SKM-1 treated with dmso at 0.1 percent for 144 hours (cell line): ENCODE data around the gene AMH.
"Not testable (repeated sequence)": the region's sequence is repeated elsewhere in the genome, so short reads cannot be mapped to it uniquely, and the experiment has no call there.

Experiments
- DNase-seq: peaks from one replicate; lab custom pipeline; 2025; ENCODE audit not compliant: unreplicated experiment; lab: John Stamatoyannopoulos, UW

The AMH gene

DNA sequence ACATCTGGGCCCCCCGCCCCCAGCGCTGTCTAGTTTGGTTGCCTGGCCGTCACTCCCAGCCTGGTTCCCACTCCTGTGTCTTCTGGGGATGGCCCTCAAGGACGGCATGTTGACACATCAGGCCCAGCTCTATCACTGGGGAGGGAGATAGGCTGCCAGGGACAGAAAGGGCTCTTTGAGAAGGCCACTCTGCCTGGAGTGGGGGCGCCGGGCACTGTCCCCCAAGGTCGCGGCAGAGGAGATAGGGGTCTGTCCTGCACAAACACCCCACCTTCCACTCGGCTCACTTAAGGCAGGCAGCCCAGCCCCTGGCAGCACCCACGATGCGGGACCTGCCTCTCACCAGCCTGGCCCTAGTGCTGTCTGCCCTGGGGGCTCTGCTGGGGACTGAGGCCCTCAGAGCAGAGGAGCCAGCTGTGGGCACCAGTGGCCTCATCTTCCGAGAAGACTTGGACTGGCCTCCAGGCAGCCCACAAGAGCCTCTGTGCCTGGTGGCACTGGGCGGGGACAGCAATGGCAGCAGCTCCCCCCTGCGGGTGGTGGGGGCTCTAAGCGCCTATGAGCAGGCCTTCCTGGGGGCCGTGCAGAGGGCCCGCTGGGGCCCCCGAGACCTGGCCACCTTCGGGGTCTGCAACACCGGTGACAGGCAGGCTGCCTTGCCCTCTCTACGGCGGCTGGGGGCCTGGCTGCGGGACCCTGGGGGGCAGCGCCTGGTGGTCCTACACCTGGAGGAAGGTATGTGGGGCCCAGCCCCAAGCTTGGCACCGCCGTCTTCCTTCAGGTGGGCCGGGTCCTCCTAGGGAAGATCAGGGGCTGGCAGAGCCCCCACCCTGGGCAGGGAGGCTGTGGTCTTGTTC, at the start of gene AMH:
TSS of gene AMH (plus strand) at position 314 of the 857 bp plus-strand sequence. CDS start at position 324, 10 bp downstream.
- no peak for DNase-seq

DNA sequence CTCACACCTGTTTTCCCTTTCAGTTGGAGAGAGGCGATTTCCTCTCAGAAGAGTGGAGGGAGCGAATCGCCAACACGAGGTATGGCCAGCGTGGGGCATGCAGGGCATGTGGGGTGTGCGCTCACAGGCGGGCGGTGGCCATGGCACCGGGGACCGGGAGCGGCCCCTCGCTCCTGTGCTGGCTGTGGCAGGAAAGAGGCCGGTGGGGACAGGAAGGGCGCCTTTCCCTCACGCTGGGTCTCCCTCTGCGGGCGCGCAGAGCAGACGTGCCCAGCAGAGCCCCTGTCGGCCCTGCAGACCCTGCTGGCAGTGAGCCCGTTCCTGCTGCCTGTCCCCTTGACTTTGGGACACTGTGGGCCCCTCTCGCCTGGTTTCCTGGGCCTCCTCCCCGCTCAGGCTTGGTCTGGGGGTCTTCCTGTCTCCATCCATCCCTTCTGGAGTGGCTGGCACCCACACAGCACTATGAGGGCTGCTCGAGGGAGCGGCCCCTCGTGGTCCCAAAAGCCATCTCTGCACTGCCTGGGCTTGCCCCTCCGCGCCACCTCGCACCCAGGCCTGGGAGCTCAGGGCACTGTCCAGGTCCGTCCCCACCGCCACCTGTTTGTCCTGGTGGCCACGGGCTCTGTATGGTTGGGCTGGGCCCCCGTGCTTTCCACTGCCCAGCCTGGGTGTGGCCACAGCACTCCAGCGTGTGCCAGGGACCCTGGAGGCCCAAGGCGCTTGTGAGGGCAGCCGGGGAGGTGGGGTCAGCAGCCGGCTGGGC, 49.1 kb upstream of the AMH start:
- DNase-seq = no peak

DNA sequence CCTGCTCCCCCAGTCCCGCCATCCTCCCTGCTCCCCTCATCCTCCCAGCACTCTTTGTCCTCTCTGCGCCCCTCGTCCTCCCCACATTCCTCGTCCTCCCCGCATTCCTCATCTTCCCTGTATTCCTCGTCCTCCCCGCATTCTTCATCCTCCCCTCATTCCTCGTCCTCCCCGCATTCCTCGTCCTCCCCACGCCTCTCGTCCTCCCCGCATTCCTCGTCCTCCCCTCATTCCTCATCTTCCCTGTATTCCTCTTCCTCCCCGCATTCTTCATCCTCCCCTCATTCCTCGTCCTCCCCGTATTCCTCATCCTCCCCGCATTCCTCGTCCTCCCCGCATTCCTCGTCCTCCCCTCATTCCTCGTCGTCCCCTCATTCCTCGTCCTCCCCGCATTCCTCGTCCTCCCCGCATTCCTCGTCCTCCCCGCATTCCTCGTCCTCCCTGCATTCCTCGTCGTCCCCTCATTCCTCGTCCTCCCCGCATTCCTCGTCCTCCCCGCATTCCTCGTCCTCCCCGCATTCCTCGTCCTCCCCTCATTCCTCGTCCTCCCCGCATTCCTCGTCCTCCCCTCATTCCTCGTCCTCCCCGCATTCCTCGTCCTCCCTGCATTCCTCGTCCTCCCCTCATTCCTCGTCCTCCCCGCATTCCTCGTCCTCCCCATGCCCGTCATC, 48.4 kb upstream of the AMH start:
- DNase-seq = not testable (repeated sequence)

DNA sequence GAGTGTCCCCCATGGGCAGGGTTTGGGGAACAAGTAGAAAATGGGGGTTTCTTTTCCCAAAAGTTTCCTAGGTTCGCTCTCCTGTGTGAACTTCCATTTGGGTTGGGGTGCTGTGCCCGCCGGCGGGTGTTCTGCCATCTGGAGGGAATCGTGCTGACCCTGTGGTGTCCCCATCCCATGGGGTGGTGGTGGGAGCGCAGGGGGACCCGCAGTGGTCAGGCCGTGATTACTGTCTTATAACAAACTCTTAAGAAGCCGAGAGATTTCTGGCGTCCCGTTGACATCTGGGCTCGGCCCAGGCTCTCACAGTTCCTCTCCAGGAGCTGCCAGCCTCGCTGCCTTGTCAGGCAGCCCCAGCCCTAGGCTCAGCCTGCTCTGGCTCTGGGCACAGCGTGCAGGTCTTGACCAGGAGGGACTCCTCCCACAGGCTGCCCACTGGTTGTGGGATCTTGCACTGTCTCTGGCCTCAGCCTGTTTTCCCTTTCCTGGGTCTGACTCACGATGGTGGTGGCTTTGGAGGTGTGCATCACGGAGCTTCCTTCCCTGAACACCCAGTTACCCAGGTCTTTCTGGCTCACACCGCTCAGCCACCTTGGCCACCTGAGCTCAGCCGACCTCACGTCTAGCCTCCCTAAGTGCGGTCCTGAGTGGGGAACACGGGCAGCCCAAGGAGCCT, 47.5 kb upstream of the AMH start:
- DNase-seq = no peak

DNA sequence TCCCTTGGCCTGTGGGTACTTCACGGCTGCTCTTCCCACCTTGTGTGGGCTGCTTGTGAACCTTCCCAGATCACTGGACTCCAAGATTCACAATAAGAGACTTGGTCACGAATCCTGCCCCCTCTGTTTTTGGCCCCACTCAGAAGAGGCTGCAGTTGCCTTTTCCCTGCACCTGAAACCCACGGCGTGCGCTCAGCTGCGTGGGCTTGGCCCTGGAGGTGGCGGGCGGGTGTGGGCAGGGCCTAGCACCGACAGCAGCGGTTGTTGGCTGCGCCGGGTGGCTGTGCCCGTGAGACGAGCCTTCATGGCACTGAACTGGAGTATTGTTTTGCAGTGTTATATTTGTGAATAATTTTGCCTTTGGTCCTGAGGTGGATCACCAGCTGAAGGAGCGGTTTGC, 46.8 kb upstream of the AMH start:
- DNase-seq = no peak

DNA sequence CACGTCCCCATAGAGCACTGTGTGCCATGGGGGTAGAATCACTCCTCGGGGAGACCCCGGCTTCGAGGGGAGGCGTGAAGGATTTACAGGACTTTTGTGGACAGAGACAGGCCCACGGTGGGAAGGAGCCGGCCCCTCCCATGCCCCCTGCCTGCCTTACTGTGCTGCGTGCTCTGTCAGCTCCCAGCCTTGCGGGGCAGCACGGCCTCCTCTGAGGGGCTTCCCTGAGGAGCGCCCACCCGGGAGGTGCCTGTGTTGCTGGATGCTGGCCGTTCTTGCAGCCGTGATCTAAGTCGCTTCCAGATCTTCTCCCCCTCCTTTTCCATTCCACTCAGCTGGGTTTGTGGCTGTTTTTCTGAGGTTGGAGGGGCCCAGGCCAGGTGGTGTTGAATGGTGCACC, 42.1 kb upstream of the AMH start:
- no peak for DNase-seq

DNA sequence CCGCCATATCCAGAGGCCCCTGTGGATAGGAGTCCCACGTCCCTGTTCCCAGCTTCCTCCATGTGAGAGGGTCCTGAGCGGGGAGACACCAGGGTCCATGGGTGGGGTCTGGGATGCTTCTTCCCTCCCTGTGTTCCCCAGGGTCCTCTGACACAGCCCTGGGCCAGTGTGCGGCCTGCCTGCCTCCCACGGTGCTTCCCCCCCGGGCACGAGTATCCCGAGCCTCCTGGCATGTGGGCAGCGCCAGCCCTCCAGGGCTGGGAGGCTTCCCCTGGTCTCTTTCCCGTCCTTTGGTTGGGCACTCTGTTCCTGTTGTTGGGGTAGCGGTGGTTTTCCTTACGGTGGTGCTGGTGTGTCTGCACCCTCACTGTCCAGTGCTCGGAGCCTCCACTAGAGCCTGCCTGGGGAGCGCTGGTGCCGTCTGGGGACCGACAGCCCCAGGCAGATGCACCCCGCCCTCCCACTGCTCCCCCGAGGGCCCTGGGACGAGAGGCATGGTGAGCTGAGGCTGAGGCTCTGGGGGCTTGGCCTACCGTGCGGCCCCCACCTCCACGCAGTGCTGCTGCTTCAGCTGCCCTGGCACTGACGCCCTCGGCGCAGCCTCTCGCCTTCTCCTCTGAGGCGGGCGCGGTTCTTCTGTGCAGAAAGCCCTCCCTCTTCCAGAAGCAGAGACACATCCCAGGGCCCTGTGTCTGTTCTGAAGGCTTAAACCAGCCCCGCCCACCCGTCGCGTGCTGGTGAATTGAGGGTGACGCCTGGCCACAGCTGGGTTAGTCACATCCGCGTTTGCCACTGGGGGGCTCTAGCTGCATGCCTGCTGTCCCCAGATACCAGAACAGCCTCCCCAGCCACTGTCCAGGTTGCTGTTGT, 40.9 kb upstream of the AMH start:
- no peak for DNase-seq

DNA sequence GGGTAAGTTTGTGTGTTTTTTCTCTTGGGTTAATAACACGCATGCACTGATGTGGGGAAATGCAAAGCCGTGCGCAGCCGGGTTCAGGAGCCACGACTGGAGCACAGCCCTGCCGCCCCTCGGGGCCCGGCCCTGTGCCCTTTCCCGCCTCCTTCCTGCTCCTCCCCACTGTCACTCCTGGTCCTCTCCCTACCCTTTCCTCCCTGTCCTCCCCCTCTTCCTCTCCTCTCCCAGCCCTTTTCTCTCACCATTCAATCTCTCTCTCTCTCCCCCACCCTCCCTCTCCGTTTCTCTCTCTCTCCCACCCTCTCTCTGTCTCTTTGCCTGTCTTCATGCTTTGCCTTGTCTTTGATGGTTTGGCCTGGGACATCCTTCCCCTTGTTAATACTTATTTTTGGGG, 40.1 kb upstream of the AMH start:
- no peak for DNase-seq

DNA sequence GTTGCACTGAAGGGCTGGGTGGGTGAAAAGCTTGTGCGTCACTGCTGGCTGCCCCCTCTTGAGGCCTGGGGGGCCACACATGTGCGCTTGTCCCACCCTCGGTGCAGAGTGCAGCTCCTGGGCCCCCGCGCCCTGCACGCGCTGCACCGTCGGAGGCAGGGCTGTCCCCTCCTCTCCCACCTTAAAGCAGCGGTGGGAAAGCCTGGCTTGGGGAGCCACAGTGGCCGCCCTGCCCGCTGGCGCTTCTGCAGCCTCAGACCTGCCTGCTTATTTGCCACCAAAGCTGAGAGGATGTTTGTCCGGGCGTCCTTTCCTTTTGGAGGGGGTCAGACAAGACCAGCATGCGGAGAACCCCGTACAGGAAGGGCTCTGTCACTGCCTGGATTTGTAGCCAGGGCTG, 39.7 kb upstream of the AMH start:
- DNase-seq = no peak

DNA sequence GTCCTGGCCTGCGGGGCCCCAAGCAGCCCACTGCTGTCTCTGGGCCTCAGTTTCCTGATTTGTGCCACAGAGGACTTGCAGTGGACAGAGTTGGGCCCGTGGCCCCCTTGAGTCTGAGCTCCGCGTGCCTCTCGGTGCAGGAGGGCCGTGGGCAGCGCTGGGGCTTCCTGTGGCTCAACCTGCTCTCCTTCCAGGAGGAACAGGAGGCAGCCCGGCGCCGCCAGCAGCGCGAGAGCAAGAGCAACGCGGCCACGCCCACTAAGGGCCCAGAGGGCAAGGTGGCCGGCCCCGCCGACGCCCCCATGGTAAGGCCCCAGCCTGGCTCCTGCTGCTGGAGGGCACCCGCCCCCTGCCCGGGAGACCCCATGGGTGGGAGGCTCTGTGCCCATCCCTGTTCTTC, 38.9 kb upstream of the AMH start:
- no peak for DNase-seq

DNA sequence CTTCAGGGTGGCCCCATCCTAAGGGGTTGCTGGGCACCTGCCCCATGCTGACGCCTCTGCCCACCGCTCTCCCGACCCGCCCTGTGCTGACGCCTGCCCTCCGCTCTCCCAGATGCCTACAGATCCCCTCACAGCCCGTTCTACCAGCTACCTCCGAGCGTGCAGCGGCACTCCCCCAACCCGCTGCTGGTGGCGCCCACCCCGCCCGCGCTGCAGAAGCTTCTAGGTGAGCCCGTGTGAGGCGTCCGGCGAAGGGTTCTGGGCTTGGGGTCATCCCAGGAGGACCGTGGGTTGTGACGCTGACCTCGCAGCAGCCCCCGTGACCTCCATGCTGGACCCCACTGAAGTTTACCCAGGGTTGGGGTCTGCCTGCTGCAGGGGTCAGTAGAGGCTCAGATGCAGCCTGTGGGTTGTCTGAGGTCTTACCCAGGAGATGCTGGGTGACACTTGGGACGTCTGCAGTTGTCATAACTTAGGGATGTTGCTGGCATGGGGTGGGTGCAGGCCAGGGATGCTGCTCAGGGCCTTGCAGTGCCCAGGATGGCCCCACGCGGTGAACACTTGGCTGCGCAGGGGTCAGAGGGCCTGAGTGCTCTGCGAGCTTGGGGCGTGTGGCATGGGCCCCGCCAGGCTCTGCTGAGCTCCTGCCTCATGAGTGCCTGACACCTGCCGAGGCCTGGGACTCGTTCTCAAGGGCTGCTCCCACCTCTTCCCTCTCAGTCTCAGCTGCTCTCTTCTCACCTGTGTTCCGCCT, 38.0 kb upstream of the AMH start:
- DNase-seq = no peak

DNA sequence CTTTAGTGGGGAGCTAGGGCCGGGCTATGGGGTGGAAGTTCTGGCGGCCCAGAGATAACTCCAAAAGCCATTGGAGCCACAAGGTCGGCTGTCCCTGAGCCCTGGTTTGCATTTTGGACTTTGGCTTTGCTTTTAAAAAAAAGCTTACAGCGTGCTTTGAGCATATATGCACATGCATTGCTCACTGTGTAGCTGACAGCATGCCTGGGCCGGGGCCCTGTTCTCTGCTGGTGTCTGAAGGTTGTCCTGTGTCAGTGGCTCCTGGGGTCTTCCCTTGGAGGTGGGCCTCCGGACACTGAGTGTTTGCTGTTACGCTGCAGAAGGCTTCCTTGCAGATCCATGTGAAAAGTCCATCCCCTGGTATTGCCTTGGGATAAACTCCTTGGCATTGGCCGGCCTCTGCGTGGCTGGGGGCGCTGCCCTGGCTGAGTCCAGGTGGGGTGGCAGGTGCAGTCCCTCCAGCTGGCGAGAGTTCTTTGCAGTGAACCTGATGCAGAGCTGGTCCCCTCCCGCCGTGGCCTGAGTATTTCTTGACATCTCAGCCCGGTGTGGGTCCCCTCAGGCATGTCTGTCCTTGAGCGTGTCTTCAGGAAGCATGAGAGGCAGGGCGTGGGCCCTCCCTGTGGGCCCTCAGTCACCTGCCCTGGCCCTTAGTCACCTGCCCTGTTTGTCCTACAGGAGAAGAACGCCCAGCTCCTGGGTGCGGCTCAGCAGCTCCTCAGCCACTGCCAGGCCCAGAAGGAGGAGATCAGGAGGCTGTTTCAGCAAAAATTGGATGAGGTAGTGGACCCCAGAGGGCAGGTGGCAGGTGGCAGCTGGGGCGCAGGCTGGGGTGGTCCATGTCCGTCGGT, 36.0 kb upstream of the AMH start:
- DNase-seq = no peak

DNA sequence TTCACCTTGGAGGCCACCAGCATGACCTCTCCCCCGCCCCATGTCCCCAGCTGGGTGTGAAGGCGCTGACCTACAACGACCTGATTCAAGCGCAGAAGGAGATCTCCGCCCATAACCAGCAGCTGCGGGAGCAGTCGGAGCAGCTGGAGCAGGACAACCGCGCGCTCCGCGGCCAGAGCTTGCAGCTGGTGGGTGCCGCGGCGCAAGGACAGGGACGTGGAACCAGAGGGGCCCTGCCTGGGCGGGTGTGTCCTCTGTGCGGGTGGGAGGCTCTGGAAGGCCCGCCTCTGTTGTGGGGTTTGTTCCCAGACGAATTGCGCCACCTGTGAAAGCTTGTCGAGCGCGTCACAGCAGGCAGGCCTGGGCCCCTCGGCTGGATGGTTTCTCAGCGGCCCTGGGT, 35.3 kb upstream of the AMH start:
- no peak for DNase-seq

DNA sequence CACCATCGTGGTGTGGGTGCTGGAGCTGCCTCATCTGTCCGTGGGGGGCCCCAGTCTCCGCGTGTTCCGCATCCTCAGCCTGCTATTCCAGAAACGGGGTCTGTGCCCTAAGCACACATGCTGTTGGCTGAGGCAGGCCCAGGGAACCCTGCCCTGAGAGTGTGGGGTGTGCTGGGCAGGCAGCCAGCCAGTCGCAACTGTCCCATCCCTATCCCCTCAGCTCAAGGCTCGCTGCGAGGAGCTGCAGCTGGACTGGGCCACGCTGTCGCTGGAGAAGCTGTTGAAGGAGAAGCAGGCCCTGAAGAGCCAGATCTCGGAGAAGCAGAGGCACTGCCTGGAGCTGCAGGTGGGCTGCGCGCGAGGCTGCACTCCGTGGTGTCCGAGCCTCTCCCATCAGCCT, 34.9 kb upstream of the AMH start:
- DNase-seq = no peak

DNA sequence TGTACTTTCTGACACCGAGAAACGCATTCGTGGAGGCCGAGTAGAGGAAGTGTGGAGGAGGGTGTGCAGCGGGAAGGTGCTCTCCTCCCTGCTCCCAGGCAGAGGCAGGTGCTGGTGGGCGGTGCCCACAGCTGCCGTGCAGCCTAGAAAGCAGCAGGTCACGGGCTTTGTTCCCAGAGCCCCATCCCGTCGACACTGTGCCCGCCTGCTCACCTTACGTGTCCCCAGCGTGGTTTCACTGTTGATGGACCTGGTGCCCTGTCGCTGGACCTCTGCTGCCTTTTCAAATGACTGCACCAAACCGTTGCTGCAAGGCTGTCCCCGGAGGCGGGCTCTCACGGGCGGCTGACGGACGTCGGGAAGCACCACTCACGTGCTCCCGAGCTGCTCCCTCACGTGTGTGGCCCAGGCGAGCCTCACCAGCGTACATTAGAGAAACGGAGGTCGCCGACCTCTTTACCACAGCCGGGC, 33.8 kb upstream of the AMH start:
- no peak for DNase-seq

DNA sequence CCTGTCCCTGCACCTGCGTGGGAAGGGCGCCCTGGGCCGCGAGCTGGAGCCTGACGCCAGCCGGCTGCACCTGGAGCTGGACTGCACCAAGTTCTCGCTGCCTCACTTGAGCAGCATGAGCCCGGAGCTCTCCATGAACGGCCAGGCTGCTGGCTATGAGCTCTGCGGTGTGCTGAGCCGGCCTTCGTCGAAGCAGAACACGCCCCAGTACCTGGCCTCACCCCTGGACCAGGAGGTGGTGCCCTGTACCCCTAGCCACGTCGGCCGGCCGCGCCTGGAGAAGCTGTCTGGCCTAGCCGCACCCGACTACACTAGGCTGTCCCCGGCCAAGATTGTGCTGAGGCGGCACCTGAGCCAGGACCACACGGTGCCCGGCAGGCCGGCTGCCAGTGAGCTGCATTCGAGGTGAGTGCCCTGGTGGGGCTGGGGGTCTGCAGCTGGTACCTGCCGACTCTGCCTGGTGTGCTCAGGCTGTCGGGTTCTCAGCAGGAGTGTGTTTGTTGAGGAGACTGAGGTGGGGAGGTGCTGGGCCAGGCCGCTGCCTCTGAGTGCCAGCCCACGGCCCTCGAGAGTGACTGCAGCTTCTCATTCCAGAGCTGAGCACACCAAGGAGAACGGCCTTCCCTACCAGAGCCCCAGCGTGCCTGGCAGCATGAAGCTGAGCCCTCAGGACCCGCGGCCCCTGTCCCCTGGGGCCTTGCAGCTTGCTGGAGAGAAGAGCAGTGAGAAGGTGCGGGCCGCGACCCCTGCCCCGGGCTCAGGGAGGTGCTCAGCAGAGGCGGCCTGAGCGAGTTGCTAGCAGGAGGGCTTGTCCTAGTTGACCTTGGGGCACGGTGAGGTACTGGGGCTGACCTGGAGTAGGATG, 32.5 kb upstream of the AMH start:
- no peak for DNase-seq

DNA sequence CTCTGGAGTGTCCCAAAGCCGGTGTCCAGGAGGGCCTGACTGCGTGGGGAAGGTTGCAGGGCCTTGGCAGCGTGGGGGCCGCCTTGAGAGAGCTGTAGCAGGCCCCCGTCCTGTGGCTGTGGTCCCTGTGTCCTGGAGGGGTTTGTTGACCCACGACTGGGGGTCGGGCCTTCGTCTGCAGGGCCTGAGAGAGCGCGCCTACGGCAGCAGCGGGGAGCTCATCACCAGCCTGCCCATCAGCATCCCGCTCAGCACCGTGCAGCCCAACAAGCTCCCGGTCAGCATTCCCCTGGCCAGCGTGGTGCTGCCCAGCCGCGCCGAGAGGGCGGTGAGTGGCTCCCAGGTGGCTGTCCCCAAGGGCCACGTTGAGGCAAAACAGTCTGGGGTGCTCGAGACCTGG, 31.5 kb upstream of the AMH start:
- no peak for DNase-seq

DNA sequence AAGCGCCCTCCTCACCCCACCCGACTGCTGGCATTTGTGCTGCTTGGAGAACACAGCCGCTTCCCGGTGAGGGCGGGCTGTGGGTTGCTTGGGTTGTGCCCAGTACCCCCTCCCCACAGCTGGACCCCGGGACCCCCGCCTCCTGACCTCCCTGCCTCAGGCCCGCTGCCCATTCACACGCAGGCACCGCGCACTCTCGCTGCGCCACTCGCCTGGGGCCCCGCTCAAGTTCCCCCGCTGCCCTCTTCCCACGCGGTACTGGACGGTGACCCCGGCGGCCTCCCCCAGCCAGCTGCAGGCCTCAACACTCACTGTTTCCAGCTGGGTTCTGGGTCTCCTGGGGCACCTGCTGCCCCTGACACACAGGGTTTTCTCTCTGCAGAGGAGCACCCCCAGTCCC, 29.4 kb upstream of the AMH start:
- DNase-seq = no peak
